Kidney (tissue), 14 donors: ENCODE measurements around the gene AMPD1. TPM values are rescaled to one million over a fixed set of nuclear protein-coding genes. Genes with fewer than 3 reads are reported as not detected.

ENCODE experiments used
- DNase-seq, 5 donors: peaks; one replicate each; pipeline ENCODE4 v3.0.0-alpha.2; 2013 to 2020
- FAIRE-seq: peaks from 2 replicates; lab custom pipeline; 2012; peaks lifted over from hg19 to GRCh38; lab: Jason Lieb, UNC
- H3K27ac ChIP-seq, 2 donors: one replicate each; pipeline ENCODE4 v1.7.0; 2013; ENCODE audit warnings: low read depth in 2 of 2, low read length in 2 of 2, inconsistent platforms in 1 of 2
- H3K27me3 ChIP-seq: one replicate; pipeline ENCODE4 v1.7.1; 2013; ENCODE audit warnings: low read length, inconsistent platforms; ENCODE audit not compliant: control insufficient read depth, insufficient read depth
- H3K36me3 ChIP-seq, 3 donors: one replicate each; pipeline versions ENCODE4 v1.7.0 to v1.7.1; 2013; ENCODE audit warnings: low read length in 3 of 3, control low read depth in 1 of 3, inconsistent platforms in 1 of 3; ENCODE audit not compliant: insufficient read depth in 3 of 3, control insufficient read depth in 2 of 3
- H3K4me1 ChIP-seq, 3 donors: one replicate each; pipeline versions ENCODE4 v1.7.0 to v1.7.1; 2013; ENCODE audit warnings: low read length in 3 of 3, inconsistent platforms in 1 of 3, low read depth in 1 of 3; ENCODE audit not compliant: control insufficient read depth in 2 of 3, insufficient read depth in 2 of 3
- H3K4me3 ChIP-seq, 3 donors: one replicate each; pipeline versions ENCODE4 v1.7.0 to v1.8.1; 2013; ENCODE audit warnings: low read length in 3 of 3, control low read depth in 1 of 3, inconsistent platforms in 1 of 3
- H3K9ac ChIP-seq, 3 donors: one replicate each; pipeline versions ENCODE4 v1.7.0 to v1.7.1; 2013; ENCODE audit warnings: low read length in 3 of 3, control low read depth in 1 of 3, inconsistent platforms in 1 of 3
- H3K9me3 ChIP-seq, 3 donors: one replicate each; pipeline versions ENCODE4 v1.7.0 to v1.7.1; 2013; ENCODE audit warnings: low read length in 3 of 3, control low read depth in 1 of 3, inconsistent platforms in 1 of 3; ENCODE audit not compliant: control insufficient read depth in 2 of 3, insufficient read depth in 1 of 3
- intact Hi-C: fragments of 100-400 bp; cut with DNase I; formaldehyde crosslinking; loops from one replicate; pipeline ENCODE4 v1.11.1; 2022
- polyA plus RNA-seq: library from polyadenylated mRNA; stranded (reverse); fragments of 350-450 nt; fragmentation: Illumina TruSeq; extraction: RNeasy Lipid Tissue Mini Kit (QIAGEN cat#74804); gene quantifications from one replicate; pipeline ENCODE4 v1.2.3, GENCODE V29; 2014; ENCODE audit warnings: low read depth, low replicate concordance; ENCODE audit not compliant: insufficient read depth
- total RNA-seq: library from RNA; stranded (reverse); fragmentation: NEBNext Ultra II Directional; extraction: Animal tissue kit (Norgen Biotek cat#: 25700); gene quantifications from one replicate; pipeline ENCODE4 v1.2.1, GENCODE V29; 2021
- TF ChIP-seq, protein P1 (sequence below): IDR thresholded peaks from 3 replicates; pipeline ENCODE4 v1.5.1; 2012; ENCODE audit warnings: mild to moderate bottlenecking, moderate library complexity, borderline replicate concordance; ENCODE audit not compliant: insufficient read depth; ENCODE audit errors: extremely low read depth
- donor health status: control.
- donor health status: control.
- donor health status: control.
- donor health status: control.
- donor health status: control.
- donor health status: DM: yes; HTN: yes; CAD: no.
- donor health status: Normal renal cell carcinoma (clear cell type).

The AMPD1 gene
- total and polyA plus RNA-seq, 2 donors from 2014 or later, result 1.5 TPM; not detected in 1

DNA sequence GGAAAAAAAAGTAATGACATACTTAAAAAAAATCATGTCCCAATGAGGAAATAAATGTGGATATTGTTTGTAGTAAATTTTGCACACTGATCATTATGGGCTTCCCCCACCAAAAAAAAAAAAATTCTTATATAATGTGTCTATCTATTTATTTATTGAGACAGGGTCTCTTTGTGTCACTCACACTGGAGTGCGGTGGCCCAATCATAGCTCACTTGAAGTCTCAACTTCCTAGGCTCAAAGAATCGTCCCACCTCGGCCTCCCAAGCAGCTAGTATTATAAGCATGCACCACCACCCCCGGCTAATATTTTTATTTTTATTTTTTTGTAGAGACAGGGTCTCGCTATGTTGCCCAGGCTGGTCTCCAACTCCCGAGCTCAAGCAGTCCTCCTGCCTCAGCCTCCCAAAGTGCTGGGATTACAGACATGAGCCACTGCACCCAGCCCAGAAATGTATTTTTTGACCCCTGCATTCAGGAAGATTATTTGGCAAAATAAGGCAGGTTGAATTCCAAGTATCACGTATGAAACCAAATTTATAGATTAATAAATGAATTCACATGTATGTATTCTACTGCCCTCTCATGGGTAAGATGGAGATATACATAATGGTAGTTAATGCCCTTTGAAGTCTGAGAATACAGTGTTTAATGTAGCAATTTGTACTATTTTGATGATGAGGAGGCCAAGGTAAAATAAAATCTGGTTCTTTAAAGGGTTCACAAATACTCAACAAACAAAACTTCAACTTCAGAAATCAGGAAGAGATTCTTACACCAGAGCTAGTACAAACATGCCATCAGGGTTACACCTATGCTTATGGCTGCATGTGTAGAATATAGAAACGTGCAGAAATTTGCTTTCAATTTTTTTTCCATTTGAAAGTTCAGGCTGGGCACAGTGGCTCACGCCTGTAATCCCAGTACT, 24.1 kb downstream of the AMPD1 start:
- TF ChIP-seq, protein P1, sequence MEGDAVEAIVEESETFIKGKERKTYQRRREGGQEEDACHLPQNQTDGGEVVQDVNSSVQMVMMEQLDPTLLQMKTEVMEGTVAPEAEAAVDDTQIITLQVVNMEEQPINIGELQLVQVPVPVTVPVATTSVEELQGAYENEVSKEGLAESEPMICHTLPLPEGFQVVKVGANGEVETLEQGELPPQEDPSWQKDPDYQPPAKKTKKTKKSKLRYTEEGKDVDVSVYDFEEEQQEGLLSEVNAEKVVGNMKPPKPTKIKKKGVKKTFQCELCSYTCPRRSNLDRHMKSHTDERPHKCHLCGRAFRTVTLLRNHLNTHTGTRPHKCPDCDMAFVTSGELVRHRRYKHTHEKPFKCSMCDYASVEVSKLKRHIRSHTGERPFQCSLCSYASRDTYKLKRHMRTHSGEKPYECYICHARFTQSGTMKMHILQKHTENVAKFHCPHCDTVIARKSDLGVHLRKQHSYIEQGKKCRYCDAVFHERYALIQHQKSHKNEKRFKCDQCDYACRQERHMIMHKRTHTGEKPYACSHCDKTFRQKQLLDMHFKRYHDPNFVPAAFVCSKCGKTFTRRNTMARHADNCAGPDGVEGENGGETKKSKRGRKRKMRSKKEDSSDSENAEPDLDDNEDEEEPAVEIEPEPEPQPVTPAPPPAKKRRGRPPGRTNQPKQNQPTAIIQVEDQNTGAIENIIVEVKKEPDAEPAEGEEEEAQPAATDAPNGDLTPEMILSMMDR, result no peak
- no peak overlapping the region for H3K27ac ChIP-seq
- H3K4me1 ChIP-seq, result peaks cover 0 to 4% (median 0%) of the 10 kb centered on the region in 3 donors
- FAIRE-seq (no peak), DNase-seq (peak in 2 of 5 donors; percentile 5 to 9)
- no peaks in the 10 kb centered on the region for H3K9me3 ChIP-seq
- H3K9ac ChIP-seq, result no peak overlapping the region
- no peaks in the 10 kb centered on the region for H3K27me3 ChIP-seq
- H3K36me3 ChIP-seq, result no peaks in the 10 kb centered on the region
- H3K4me3 ChIP-seq, result no peak overlapping the region
- intact Hi-C loops, result no loop called here

DNA sequence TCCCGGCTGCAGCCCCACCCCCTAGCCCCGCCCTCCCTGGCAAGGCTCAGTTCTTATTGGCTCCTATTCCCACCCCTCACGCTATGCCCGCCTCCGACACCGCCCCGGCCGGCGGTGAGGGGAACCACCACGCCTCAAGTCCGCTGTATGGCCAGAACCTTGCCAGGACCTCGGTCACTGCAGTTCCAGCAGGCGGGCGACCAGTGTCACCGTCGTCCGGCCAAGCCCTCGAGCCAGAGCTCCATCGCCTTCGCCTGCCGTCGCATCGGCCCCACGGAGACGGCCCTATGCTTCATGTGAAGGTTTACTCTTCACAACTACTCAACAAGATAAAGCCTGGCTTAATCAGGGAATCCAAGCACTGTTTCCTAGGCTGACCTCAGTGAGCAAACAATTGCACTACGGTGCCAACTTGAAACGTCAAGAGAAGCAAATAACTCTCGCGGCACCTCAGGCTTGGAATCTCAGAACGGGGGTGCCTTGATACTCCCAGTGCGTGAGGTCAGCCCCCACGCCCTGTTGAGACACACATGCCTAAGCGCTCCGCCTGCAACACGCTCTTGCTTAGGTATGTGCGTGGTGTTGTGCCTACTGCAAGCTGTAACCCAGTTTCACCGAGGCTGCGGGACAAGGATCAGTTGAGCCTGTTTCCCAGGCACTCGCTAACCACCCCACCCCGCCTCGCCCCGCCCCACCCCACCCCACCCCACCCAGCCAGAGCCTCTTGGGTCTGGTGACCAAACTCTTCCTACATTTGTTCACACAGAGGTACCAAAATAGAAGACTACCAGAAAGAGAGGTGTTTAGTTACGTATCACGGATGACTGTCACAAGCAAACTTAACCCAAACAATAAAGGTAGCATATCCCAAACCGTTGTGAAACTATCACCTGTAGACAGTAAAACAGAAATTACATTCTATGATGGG, 25.0 kb downstream of the AMPD1 start:
- H3K27ac ChIP-seq, result peak overlapping the region; percentile 0 to 14
- no peaks in the 10 kb centered on the region for H3K36me3 ChIP-seq
- intact Hi-C loops, result no loop called here
- DNase-seq (peak; percentile 92 to 97 (median 94)), FAIRE-seq (no peak)
- H3K4me1 ChIP-seq, result peaks cover 0 to 4% (median 0%) of the 10 kb centered on the region in 3 donors
- H3K4me3 ChIP-seq, result peak overlapping the region; percentile 74 to 82 (median 75)
- TF ChIP-seq, protein P1, result no peak
- no peaks in the 10 kb centered on the region for H3K27me3 ChIP-seq
- H3K9me3 ChIP-seq, result no peaks in the 10 kb centered on the region
- H3K9ac ChIP-seq, result peak overlapping the region; percentile 60 to 85 (median 83)

DNA sequence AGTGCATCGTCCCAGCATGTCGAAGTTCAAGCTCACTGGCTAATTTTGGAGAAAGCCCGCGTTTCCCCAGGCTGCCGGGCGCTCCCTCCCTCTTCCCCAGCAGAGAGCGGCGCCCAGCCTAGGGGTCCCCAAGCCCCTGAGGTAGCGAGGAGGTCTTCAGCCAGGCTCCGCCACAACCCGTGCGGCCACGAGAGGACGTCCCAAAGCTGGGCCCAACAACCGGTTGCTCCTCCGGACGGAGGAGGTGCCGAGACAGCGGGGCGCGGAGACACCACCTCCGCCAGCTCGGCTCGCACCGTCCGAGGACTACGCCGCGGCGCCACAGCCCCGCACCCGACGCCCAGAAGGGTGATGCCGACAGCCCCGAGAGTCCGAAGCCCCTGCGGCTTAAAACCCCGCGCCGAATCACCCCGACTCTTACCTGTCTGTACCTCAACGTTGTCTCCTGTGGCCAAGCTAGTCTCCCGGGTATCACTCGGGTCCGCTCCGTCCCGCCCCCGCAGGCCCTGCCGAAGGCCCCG, 25.7 kb downstream of the AMPD1 start, which contains the start of gene DENND2C:
Gene DENND2C, minus strand, starts transcription at position 488 of the 521 bp plus-strand sequence. CDS start 44,065 bp downstream, outside the sequence.
- DNase-seq (no peak), FAIRE-seq (no peak)
- Histone ChIP-seq H3K9ac (peak within 1 kb of the TSS; percentile 60 to 85 (median 83)), H3K36me3 (no peaks in the 10 kb centered on the region), H3K9me3 (no peaks in the 10 kb centered on the region), H3K27ac (peak within 1 kb of the TSS; percentile 14 to 65), H3K4me1 (peaks cover 0 to 4% (median 0%) of the 10 kb centered on the region in 3 donors), H3K4me3 (peak within 1 kb of the TSS; percentile 74 to 82 (median 75)), H3K27me3 (no peaks in the 10 kb centered on the region)
- intact Hi-C loops, result no loop called here
- TF ChIP-seq, protein P1, result no peak
